Lower leg skin (tissue), 3 donors: ENCODE measurements around the gene HEPN1.

Experiments used
- CTCF ChIP-seq, 3 donors: fragments of 450-650 bp; IDR thresholded peaks; one replicate each; pipeline ENCODE4 v1.5.1; 2016; ENCODE audit warnings: antibody characterized with exemption in 3 of 3, mild to moderate bottlenecking in 3 of 3, moderate library complexity in 2 of 3
- POLR2A ChIP-seq, 2 donors: fragments of 450-650 bp; IDR thresholded peaks; one replicate each; pipeline ENCODE4 v1.6.1; 2016 to 2017; ENCODE audit warnings: antibody characterized with exemption in 2 of 2, mild to moderate bottlenecking in 1 of 2, moderate library complexity in 1 of 2

- TF ChIP-seq CTCF (IDR thresholded peaks at IDR 0.05): no peak
- TF ChIP-seq POLR2A (IDR thresholded peaks at IDR 0.05): no peak
Measured at GRCh38 chr11:124890151-124890550, 28.9 kb upstream of the HEPN1 start.
